ENCODE data around the gene ARHGEF2.

- no peak for TF ChIP-seq CTCF (conservative IDR thresholded peaks at IDR 0.05; ENCODE audit: low read length)
- no peak for TF ChIP-seq EZH2phosphoT487 (IDR thresholded peaks at IDR 0.05; ENCODE audit: borderline replicate concordance)
Observed at GRCh38 chr1:155979597-155980343, 1.4 kb upstream of the ARHGEF2 start.
